ENCODE measurements around the gene APCDD1L. TPM values are rescaled to one million over a fixed set of nuclear protein-coding genes. Genes with fewer than 3 reads are reported as not detected.
"Not testable (repeated sequence)": the region's sequence is repeated elsewhere in the genome, so short reads cannot be mapped to it uniquely, and the experiment has no call there.

The APCDD1L gene
- total RNA-seq, 2 experiments from 2014 or later: not detected

GRCh38 chr20:58508762-58509395, 6.3 kb downstream of the APCDD1L start:
- no peak overlapping the region for H3K4me3 ChIP-seq (ENCODE audit: low read length)
- no peak overlapping the region for H3K27ac ChIP-seq (ENCODE audit: low read depth in 1 of 2, low read length in 2 of 2)
- peaks cover 14 to 24% of the 10 kb centered on the region in 2 experiments for H3K9me3 ChIP-seq (ENCODE audit: control insufficient read depth in 1 of 2, insufficient read depth in 1 of 2, low read length in 2 of 2)
- Mint-ChIP-seq H3K36me3 (ENCODE audit: low read depth) (peaks cover 7% of the 10 kb centered on the region), H3K27ac (no peak overlapping the region), H3K4me3 (no peak overlapping the region), H3K4me1 (ENCODE audit: low read depth) (no peaks in the 10 kb centered on the region), H3K27me3 (peaks cover 42% of the 10 kb centered on the region), H3K9me3 (peaks cover 10% of the 10 kb centered on the region)
- H3K4me1 ChIP-seq (ENCODE audit: insufficient read depth, low read length): no peaks in the 10 kb centered on the region
- ATAC-seq (ENCODE audit: poor library complexity): no peak
- H3K27me3 ChIP-seq (ENCODE audit: control insufficient read depth in 1 of 2, insufficient read depth in 2 of 2, low read length in 2 of 2): peaks cover 16 to 23% of the 10 kb centered on the region in 2 experiments
- intact Hi-C loops (cut with DNase I, micrococcal nuclease): no loop called here
- ChIA-PET POLR2A (no interaction called here), CTCF (no interaction called here)
- DNase-seq: no peak
- no peaks in the 10 kb centered on the region for H3K36me3 ChIP-seq (ENCODE audit: insufficient read depth, low read length)
- no peak for TF ChIP-seq CTCF (IDR thresholded peaks at IDR 0.05)

- not testable (repeated sequence) for H3K4me3 Mint-ChIP-seq; H3K4me1 ChIP-seq (ENCODE audit: insufficient read depth, low read length)
- peaks cover 15% of the 10 kb centered on the region for H3K9me3 Mint-ChIP-seq
Measured at GRCh38 chr20:58506999-58507398, 8.2 kb downstream of the APCDD1L start.

GRCh38 chr20:58504566-58504965, 10.6 kb downstream of the APCDD1L start:
- Mint-ChIP-seq H3K9me3 (peaks cover 20% of the 10 kb centered on the region), H3K27ac (no peak overlapping the region), H3K4me1 (ENCODE audit: low read depth) (no peaks in the 10 kb centered on the region), H3K36me3 (ENCODE audit: low read depth) (peaks cover 7% of the 10 kb centered on the region), H3K27me3 (peaks cover 24% of the 10 kb centered on the region), H3K4me3 (no peak overlapping the region)
- H3K9me3 ChIP-seq (ENCODE audit: control insufficient read depth in 1 of 2, insufficient read depth in 1 of 2, low read length in 2 of 2): peaks cover 14 to 28% of the 10 kb centered on the region in 2 experiments
- CTCF ChIA-PET: no interaction called here
- POLR2A ChIA-PET: no interaction called here
- H3K4me3 ChIP-seq (ENCODE audit: low read length): no peak overlapping the region
- intact Hi-C loops (cut with DNase I, micrococcal nuclease): no loop called here
- peaks cover 0 to 3% of the 10 kb centered on the region in 2 experiments for H3K27me3 ChIP-seq (ENCODE audit: control insufficient read depth in 1 of 2, insufficient read depth in 2 of 2, low read length in 2 of 2)
- H3K36me3 ChIP-seq (ENCODE audit: insufficient read depth, low read length): no peaks in the 10 kb centered on the region
- no peak overlapping the region for H3K27ac ChIP-seq (ENCODE audit: low read depth in 1 of 2, low read length in 2 of 2)
- no peak for TF ChIP-seq CTCF (IDR thresholded peaks at IDR 0.05)
- no peak for DNase-seq
- H3K4me1 ChIP-seq (ENCODE audit: insufficient read depth, low read length): no peaks in the 10 kb centered on the region
- no peak for ATAC-seq (ENCODE audit: poor library complexity)

More at GRCh38 chr20:58506999-58507398, 8.2 kb downstream of the APCDD1L start:
- CTCF ChIA-PET; H3K27ac ChIP-seq (ENCODE audit: low read depth in 1 of 2, low read length in 2 of 2); intact Hi-C loops (cut with DNase I, micrococcal nuclease); H3K4me1 Mint-ChIP-seq (ENCODE audit: low read depth); H3K36me3 Mint-ChIP-seq (ENCODE audit: low read depth); H3K36me3 ChIP-seq (ENCODE audit: insufficient read depth, low read length); H3K4me3 ChIP-seq (ENCODE audit: low read length); ATAC-seq (ENCODE audit: poor library complexity); H3K27ac Mint-ChIP-seq; H3K27me3 ChIP-seq (ENCODE audit: control insufficient read depth in 1 of 2, insufficient read depth in 2 of 2, low read length in 2 of 2); DNase-seq: not testable (repeated sequence)
- peaks cover 14 to 28% of the 10 kb centered on the region in 2 experiments for H3K9me3 ChIP-seq (ENCODE audit: control insufficient read depth in 1 of 2, insufficient read depth in 1 of 2, low read length in 2 of 2)
- POLR2A ChIA-PET: interaction anchor here (0.6 kb wide), 1 partner anchor 591 kb away, joined by 3 read pairs; no protein-coding TSS in a partner anchor
- H3K27me3 Mint-ChIP-seq: peaks cover 29% of the 10 kb centered on the region

GRCh38 chr20:58503668-58504067, 11.5 kb downstream of the APCDD1L start:
- H3K27me3 Mint-ChIP-seq: peaks cover 26% of the 10 kb centered on the region
- H3K36me3 Mint-ChIP-seq (ENCODE audit: low read depth): peaks cover 7% of the 10 kb centered on the region
- no peak overlapping the region for H3K27ac Mint-ChIP-seq
- Histone ChIP-seq H3K27ac (ENCODE audit: low read depth in 1 of 2, low read length in 2 of 2) (no peak overlapping the region), H3K4me1 (ENCODE audit: insufficient read depth, low read length) (no peaks in the 10 kb centered on the region), H3K27me3 (ENCODE audit: control insufficient read depth in 1 of 2, insufficient read depth in 2 of 2, low read length in 2 of 2) (peaks cover 0 to 3% of the 10 kb centered on the region in 2 experiments), H3K36me3 (ENCODE audit: insufficient read depth, low read length) (no peaks in the 10 kb centered on the region), H3K9me3 (ENCODE audit: control insufficient read depth in 1 of 2, insufficient read depth in 1 of 2, low read length in 2 of 2) (peaks cover 14 to 28% of the 10 kb centered on the region in 2 experiments), H3K4me3 (ENCODE audit: low read length) (no peak overlapping the region)
- intact Hi-C loops (cut with DNase I, micrococcal nuclease): no loop called here
- DNase-seq (no peak), ATAC-seq (ENCODE audit: poor library complexity) (no peak)
- H3K9me3 Mint-ChIP-seq: peaks cover 20% of the 10 kb centered on the region
- H3K4me3 Mint-ChIP-seq: no peak overlapping the region
- CTCF ChIA-PET: no interaction called here
- no peaks in the 10 kb centered on the region for H3K4me1 Mint-ChIP-seq (ENCODE audit: low read depth)
- POLR2A ChIA-PET: no interaction called here
- TF ChIP-seq CTCF (IDR thresholded peaks at IDR 0.05): no peak

Data from CD4-positive, alpha-beta T cell (primary cell).